Activated CD4-positive, alpha-beta T cell treated with anti-CD3 and anti-CD28 coated beads, Interleukin-10, Interleukin-2, amounts not matched to agents 100 ng/mL and 50 ng/mL, durations not matched to agents 16 hours and 8 hours (primary cell): ENCODE measurements around the gene ZBTB26.
"Not testable (repeated sequence)": the region's sequence is repeated elsewhere in the genome, so short reads cannot be mapped to it uniquely, and the experiment has no call there.

Experiments
- DNase-seq: peaks from one replicate; pipeline ENCODE4 v3.0.0-alpha.2; 2020

Gene ZBTB26

DNA sequence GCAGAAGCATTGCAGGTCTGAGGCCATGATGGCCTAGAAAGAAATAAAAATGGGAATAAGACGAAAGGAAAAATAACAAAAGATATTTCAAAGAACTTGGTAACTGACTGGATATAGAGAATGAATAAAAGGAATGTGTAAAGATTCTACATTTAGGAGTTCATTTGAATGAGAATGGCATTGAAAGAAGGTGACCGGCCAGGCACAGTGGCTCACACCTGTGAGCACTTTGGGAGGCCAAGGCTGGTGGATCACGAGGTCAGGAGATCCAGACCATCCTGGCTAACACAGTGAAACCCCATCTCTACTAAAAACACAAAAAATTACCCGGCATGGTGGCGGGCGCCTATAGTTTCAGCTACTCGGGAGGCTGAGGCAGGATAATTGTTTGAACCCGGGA, 8.6 kb downstream of the ZBTB26 start:
- no peak for DNase-seq

DNA sequence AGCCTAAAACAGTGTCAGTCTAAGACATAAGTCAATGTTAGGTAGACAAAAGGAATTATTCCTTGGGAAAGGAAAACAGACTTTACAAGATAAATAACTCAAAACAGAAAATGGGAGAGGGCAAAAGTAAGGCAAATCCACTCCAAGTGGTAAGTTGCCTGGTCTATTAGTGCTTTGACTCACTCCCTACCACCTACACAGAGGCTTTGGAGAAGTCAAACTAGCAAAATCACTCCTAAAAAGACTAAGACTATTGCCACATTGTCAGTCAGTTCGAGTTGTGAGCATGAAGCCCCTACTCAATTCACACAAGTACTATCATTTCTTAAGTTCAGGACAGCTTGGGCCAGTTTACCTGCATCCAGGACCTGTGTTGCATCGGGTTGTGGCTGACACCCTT, 13.0 kb downstream of the ZBTB26 start:
- no peak for DNase-seq

DNA sequence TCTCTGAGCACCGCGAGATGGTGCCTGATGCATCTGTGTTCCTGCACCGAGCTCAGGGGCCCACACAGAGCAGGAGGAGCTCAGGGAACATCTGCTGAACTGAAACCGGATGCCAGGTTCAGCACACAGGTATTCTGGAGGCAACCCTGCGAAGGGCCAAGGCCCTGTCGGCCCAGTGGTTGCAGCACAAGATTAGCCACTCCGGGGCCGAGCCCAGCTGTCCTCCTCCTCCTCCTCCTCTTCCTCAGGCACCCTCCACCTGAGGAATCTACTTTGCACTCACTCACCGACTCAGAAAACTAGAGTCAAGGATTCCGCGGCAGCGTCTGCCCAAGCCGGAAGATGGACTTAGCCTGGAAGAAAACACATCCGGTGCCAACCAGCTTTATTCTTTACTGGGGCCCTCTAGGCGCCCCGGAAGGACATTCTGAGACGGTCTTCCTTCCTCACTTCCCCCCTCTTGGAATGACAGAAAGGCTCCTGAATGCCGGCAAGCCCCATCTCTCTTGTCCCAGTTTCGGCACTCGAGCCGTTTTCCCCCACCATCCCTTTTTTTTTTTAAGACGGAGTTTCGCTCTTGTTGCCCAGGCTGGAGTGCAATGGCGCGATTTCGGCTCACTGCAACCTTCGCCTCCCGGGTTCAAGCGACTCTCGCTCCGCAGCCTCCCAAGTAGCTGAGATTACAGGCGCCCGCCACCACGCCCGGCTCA, 18.2 kb downstream of the ZBTB26 start, which contains the start of gene ZBTB6:
Gene ZBTB6, minus strand, starts transcription at position 360 of the 710 bp plus-strand sequence. CDS start 1,251 bp downstream, outside the sequence.
- DNase-seq = peak; percentile 86

DNA sequence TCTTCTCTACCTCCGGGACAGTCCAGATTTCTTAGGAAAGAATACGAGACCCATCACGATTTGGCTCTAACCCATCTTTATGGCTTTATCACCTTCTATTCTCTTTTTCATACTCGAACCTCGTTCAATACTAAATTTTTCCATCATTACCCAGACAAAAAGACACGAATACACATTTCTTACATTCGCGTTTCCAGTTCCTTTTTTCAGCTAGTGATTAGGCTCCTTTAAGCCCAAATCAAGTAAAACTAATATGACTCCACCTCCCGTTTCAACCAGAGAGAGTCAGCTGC, 18.7 kb downstream of the ZBTB26 start:
- no peak for DNase-seq

DNA sequence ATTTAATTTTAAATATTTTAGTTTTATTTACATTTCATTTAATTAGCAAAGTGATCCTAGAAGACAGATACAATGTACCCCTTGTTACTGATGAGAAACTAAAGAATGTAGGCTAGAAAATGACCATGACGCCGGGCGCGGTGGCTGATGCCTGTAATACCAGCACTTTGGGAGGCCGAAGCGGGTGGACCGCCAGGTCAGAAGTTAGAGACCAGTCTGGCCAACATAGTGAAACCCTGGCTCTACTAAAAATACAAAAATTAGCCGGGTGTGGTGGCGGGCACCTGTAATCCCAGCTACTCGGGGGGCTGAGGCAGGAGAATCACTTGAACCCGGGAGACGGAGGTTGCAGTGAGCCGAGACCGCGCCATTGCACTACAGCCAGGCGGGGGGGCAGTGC, 25.2 kb downstream of the ZBTB26 start:
- not testable (repeated sequence) for DNase-seq

DNA sequence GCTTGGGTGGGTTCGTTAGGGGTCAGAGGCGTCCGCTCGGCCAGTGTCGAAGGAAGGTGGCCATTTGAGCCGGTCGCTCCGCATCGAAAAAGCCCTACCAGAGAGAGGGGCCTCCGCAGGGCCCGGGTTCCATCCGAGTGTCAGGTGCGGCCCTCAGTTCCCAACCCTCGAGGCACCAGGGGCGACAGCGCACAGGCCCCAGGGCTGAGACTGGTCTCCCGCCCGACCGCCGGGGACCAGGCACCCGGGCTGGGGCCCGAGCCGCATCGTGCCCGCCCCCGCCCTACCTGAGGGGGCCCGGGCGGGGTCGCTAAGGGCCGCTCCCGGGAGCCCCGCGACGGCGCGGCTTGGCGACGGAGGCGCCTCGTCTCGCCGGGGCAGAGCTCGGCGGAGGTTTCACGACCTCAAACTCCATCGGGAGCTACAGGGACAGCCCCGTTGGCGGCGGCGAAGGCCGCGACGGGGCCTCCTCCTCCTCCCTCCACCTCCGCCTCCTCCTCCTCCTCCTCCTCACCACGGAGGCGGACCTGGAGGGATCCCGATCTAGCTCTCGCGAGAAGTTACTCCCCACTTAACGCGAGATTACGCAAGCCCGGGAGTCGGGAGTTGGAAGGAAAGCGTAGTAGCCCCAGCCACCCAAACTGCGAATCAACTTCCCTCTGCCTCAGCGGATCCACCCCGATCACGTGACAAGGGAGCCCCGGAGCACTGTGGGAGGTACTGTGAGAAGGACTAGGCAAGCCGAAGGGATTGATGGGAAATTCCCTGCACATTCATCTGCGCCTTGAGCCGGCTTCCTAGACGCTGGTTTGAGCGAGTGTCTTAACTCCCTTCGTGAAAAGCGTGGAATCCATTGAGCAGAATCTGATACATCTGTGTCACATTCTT, 26.2 kb downstream of the ZBTB26 start, which contains the start of gene RC3H2:
Gene RC3H2, minus strand, starts transcription at position 537 of the 888 bp plus-strand sequence. CDS start 7,850 bp downstream, outside the sequence.
- peak; percentile 99 for DNase-seq

DNA sequence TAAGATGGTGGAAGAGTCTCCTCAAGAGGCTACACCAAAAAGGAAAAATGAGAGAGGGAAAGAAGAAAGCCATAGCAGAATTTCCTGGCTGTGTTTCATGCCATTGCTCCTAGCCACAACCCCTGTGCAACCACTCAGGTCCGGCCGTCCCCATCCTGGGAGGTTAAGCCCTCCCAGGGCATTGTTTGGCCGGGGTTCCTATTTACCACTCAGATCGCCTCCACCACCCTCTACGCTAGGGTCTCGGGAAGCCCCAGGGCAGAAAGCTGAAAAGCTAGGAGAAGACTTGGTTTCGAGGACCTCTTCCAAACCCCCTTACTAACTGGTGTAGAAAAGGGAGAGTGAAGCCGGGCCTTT, 26.9 kb downstream of the ZBTB26 start:
- peak; percentile 51 for DNase-seq

DNA sequence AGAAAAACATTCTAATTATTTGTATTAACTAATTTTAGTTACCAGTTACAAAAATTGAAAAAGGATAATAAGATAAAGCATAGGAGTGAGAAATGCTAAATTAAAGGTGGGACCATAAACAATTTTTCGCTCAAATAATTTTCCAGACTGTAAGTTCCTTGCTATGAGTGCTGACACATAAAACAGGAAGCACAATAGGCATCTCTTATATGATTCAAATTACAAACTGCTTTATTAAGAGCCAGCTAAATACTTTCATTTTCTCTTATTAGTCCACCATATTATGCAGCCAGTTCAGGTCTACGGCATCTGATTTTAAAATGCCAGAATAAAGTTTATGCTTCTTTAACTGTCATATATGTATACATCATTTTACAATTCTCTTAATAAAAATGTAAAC, 30.5 kb downstream of the ZBTB26 start:
- peak; percentile 31 for DNase-seq

DNA sequence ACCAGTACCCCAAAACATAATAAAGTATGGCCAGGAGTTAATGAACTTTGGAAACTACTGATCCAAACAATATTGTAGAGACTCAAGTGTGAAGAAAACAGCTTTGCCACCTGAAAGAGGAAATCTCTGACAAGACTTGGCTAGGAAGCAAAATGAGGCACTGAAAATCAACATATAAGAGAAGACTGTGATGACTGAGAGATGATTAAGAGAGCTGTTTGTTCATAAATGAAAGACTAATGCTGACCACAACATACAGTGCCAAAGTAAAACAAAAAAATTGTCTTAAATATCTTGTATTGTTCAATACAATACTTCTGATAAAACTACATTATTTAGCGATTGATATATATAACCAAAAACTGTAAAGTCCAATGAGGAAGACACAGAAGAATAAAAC, 33.3 kb downstream of the ZBTB26 start:
- DNase-seq = no peak

DNA sequence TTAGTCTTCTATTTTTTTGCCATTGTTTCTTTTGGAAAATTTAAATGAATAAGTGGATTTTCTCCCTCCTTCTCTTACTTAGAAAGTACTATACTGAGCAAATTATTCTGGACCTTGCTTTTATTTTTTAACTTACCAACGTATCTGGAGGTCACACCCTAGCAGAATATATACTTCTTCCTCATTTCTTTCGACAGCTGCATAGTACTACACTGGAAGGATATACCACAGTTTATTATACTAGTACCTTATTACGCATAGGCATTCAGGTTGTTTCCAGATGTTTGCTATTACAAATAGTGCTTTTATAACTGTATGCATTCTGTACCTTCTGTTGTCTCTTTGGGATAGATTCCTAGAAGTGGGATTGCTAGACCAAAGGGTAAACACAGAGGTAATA, 42.8 kb downstream of the ZBTB26 start:
- no peak for DNase-seq

DNA sequence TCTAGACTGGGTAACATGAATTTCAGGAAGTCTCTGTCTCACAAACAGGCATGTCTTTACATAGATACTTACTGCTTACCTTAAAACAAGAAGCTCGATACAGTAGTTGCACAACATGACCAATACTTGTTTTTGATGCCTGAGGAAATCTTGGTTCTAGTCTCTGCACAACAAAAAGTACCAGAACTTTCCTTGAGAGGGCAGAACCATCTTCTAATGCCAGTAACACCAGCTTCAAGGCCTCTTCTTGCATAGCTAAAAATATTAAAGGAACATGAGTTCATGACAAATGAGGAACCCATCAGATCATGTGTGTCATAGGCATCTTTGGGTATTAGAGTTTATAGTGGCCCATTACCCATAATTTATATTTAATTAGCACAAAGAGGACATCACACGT, 48.2 kb downstream of the ZBTB26 start:
- DNase-seq = no peak

DNA sequence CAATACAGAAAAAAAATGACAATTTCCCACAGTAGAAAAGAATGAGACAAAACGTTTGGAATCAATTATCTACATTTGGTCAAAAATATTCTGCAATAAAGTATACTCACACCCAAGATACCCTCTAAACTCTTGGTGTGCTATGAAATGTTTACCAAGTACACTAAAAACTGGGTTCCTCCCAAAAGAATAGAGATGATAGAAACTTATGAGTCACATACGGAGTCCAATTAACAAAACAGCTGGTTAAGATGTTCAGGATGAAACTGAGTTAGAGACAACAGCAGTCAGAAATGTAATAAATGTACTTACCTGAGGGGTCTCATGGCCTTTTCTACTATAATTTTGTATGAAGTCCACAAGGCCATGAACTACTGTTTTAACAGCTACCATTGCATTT, 51.9 kb downstream of the ZBTB26 start:
- no peak for DNase-seq

DNA sequence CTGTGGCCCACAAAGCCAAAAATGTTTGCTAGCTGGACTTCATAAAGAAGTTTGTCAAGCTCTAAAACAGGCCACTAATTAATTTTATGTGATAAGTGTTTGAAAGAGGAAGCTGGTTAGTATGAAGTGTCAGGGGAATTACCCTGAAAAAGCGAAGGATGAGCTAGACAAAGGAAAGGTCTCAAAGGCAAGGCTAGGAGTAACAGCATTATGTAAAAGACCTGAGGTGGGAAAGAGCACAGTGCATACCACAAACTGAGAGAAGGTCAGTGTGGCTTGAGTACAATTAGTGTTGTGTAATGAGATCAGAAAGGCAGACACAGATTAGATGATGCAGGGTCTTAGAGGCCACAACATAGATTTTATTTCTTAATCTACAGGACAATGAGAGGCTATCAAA, 55.8 kb downstream of the ZBTB26 start:
- no peak for DNase-seq

DNA sequence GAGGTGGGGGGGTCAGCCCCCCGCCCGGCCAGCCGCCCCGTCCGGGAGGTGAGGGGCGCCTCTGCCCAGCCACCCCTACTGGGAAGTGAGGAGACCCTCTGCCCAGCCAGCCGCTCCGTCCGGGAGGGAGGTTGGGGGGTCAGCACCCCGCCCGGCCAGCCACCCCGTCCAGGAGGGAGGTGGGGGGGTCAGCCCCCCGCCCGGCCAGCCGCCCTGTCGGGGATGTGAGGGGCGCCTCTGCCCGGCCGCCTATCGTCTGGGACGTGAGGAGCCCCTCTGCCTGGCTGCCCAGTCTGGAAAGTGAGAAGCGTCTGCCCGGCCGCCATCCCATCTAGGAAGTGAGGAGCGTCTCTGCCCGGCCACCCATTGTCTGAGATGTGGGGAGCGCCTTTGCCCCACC, 64.0 kb downstream of the ZBTB26 start:
- DNase-seq = not testable (repeated sequence)

DNA sequence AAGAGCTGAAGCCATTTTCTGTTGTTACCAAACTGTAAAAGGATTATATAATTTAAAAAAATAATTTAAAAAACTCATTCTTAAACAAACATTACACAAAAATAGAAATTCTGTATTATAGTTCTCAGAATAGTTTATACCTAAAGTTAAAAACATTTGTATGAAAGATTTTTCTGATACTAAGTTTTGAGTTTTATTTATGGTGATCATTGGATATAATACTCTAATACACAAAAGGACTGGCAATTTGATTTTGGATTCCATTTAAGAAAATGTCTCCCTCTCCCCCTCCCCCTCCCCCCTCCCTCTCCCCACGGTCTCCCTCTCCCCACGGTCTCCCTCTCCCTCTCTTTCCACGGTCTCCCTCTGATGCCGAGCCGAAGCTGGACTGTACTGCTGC, 65.2 kb downstream of the ZBTB26 start:
- DNase-seq = no peak
